GM12872 (cell line): ENCODE data around the gene NPTN.

Source experiments
- CTCF ChIP-seq: IDR thresholded peaks from 3 replicates; pipeline ENCODE4 v1.5.1; 2011; ENCODE audit warnings: low read depth, mild to moderate bottlenecking, low read length, moderate library complexity; ENCODE audit not compliant: insufficient read depth

The NPTN gene

GRCh38 chr15:73630921-73631362 is 2.2 kb downstream of the NPTN start:
- TF ChIP-seq CTCF = no peak

GRCh38 chr15:73629798-73630429 is 3.3 kb downstream of the NPTN start:
- TF ChIP-seq CTCF = no peak

- TF ChIP-seq CTCF = no peak
These were observed 4.0 kb downstream of the NPTN start for GRCh38 chr15:73628976-73629797.

GRCh38 chr15:73628102-73628501 is 5.1 kb downstream of the NPTN start:
- no peak for TF ChIP-seq CTCF

GRCh38 chr15:73626072-73626471 is 7.1 kb downstream of the NPTN start:
- no peak for TF ChIP-seq CTCF

GRCh38 chr15:73624530-73624929 is 8.7 kb downstream of the NPTN start:
- TF ChIP-seq CTCF = no peak

- TF ChIP-seq CTCF = no peak
These were observed 11.8 kb downstream of the NPTN start for GRCh38 chr15:73621286-73621826.
